Fibroblast of skin of right quadriceps (primary cell): ENCODE data around the gene DAB1.

Experiments
- DNase-seq: peaks from one replicate; pipeline ENCODE4 v3.0.0-alpha.2; 2013

DAB1 gene

DNA sequence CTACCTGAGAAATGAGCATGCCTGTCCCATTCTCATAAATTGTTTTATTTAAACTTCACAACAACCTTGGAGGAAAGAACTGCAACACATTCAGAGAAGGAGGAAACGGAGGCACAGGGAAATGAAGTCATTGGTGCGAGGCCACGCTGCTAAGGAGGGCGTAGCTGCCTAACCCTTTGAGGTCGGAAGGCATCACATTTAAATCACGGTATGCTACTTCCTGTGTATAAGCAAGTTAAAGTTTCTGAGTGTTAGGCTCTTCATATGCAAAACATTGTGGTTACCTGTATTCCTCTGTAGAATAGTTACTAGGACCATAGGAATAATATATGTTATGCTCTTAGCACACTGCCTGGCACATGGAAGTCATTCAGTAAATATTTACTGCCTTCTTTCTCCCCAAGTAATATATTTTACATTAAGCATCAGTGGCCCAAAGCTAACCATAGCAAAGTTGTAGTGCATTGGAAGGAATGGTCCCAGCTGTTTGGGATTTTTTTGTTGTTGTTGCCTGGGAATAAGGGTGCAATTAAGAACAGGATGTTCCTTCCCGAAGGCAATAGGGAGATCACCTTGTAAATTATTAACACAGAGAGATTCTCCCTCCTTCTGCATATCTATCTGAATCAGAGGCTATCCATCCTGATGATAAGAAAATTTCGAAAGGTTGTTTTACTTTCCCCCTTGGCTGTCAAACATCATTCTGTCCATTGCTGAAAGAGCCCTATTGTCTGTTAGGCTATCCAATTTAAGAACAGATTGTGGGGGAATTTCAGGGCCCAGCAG, 265.8 kb downstream of the DAB1 start:
- DNase-seq, result no peak

DNA sequence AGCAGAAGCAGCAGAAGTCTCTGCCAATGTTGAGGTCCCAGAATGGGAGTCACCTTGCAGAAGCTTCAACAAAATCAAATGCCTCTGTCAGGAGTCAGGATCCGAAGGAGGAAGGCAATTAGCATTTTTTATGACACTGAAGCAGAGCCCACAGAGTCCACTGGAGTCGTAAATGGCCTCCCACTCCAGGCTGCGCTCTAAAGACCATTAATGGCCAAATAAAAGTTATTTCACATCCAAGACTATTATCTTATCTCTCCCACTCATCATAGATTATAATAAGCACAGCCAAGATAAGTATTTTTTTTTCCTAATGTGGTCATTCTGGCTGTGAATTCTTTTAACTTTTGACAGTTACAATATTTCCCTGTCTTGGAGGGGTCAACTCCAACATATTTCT, 267.0 kb downstream of the DAB1 start:
- DNase-seq, result no peak

DNA sequence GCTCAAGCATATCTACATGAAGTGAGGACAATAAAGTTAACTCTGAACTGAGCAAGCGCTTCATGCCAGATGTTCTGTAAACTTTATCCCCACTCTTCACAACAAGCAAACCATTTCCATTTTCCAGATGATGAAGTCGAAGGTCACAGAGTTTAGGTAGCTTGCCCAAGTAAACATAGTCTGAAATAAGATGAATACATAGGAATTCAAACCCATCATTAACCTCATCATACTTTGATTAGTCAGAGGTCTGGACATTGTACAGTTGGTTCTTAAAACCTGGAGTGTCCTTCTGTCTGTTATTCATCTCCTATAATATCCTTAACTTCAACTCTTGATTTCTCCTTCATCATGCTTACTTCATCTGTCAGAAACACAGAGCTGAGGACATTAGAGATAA, 277.8 kb downstream of the DAB1 start:
- no peak for DNase-seq

DNA sequence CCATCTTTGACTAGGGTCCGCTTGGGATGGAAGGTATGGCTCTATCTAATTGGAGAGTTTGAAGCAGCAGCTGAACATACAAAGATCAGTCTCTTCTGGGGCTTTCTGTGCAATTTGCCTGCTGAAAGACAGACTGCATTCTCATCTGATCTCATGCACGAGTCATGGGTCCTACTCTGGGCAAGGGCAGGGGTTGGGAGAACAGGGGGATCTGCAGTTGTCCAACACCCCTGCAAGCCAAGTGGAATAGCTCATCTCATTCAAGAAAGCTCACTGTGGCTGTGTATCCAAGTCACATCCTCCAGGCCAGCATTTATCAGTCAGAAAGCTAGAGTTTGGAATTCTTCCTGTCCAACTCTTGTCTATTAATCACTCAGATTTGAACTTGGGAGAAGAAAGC, 280.9 kb downstream of the DAB1 start:
- peak; percentile 48 for DNase-seq

DNA sequence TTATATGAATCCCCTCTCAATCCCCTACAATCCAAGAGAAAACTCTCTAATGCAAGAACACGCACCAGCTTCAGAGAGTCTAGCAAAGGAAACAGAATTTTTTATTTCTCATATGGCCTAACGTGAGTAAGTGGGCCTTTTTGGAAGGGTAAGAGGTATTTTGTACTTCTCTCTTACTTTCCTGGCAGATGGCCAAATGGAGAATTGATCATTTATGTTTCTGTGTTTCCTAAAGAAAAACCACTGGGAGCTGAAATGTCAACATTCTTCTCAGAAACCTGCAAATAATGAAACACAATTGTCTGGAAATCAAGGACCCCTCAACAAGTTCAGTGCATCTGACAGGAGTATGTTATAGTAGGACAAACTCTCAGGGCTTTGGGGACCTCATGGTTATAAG, 281.7 kb downstream of the DAB1 start:
- no peak for DNase-seq

DNA sequence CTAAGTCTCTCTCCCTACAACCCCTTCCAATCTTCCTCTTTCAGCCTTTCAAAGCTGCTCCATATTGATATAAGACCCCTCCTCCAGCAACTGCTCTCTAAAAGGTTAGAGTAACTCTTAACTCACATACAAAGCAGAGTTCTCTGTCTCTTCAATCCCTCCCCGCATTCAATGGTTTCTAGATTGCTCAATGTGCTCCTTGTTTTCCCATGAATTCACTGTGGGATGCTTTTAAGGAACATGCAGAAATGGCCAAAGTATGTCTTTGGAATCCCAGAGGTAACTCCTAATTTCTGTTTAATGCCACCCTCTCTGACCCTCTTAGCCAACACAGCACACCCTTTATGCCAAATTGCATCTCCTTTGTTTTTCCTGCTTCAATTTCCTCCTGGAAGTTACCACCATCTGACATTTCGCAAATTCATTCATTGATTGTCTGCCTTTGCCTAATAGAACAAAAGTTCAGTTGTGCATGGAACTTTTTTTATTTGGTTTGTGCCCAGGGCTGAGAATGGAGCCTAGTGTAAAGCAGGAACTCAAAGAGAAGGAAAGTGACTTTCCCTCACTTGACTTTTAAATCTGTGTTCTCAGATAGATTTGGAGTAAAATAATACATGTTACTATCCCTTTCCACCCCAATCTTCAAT, 285.3 kb downstream of the DAB1 start:
- DNase-seq, result no peak

DNA sequence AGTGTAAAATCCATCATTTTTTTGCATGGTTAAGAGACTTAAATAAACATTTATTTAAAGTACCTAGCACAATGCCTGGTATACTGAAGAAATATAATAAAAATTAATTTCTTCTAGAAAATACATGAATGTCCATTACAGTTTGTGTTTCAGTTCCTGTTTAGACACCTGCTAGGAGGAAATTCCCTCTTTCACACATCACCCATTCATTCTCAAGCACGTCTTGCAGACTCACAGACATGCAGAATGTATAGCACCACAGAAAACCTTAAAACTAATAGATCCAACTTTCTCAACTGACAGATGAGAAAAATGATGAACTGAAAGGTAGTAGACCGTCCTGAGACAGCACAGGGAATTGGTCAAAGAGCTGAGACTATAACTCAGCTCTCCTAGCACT, 285.9 kb downstream of the DAB1 start:
- no peak for DNase-seq

DNA sequence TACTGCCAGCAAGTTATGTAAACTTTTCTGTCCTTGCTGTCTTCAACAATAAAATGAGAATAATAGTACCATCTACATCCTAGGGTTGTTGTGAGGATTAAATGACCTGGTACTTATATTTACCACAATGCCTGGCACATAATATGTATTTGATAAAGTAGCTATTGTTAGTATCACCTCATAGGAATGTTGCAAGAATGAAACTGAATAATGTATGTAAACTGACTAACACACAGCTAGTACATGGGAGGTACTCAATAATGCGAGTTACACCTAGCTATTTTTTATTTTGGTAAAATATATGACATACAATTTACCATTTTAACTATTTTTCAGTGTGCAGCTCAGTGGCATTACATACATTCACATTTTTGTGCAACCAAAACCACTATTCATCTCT, 289.1 kb downstream of the DAB1 start:
- DNase-seq, result no peak

DNA sequence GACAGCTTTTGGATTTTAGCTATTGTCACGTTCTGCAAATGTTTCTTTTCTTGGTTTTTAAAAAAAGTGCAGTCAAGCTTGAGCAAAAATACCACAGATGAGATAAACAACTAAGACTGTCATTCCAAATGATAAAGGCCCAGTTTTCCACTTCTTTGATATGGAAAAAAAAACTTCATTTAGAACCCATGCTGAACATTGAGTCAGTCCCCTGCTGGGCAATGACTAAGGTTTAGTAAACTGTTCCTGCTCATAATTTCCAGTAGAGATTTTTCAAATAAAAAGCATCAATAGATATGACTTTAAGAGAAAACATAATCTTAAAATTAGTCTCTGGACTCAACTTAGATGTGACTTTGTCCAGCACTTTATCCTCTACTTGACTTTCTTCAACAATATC, 290.2 kb downstream of the DAB1 start:
- DNase-seq, result peak; percentile 44

DNA sequence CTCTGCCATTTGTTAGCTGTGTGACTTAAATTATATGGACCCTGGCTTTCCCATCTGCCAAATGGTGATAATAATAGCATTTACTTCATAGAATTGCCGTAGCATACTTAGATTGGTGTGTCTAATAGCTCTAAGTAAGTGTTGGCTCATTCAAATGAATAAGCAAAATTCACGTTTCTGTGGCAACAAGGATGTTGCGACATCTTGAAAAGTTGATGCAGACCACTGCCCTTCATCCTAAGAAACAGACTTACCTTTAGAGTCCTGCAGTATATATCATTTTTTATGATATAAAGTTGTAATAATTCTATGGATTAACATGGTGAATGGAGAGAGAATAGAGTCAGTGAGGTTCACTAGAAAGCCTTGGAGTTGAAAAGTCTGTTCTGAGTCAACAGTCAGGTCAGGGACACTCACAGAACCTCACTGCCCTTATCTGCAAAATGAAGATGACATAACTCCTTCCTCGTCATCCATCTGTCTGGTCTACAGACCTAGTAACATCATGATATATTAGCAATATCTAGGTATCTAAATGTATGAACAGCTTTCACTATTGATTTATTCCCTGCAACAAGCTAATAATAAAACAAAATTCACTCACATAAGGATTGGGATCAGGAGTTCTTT, 290.8 kb downstream of the DAB1 start:
- DNase-seq, result no peak

DNA sequence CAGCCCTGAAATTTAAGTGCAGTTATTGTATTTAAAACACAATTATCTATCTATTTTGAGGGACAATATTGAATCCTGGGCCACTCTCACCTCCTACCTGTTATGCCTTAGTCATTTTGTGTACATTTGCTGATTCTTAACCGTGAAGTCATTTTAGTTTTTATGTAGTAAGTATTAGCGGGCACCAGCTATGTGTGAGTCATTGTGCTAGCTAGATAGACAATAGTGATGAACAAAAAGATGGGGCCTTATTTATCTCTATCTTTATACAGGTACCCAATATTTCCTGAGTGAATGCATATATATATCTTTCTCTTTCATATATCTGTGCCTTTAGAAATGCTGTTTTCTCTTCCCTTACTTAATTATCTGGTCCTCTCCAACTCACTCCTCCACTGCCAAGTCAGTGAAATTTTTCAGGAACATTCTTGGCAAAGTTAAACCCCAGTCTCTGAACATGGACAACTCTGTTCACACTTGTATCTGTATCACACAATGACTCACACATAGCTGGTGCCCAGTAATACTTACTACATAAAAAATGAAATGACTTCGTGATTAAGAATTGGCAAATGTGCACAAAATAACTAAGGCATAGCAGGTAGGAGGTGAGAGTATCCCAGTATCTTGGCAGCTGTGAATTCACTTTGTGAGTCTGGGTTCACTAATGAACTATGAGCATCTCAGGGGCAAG, 292.0 kb downstream of the DAB1 start:
- DNase-seq, result peak; percentile 55

DNA sequence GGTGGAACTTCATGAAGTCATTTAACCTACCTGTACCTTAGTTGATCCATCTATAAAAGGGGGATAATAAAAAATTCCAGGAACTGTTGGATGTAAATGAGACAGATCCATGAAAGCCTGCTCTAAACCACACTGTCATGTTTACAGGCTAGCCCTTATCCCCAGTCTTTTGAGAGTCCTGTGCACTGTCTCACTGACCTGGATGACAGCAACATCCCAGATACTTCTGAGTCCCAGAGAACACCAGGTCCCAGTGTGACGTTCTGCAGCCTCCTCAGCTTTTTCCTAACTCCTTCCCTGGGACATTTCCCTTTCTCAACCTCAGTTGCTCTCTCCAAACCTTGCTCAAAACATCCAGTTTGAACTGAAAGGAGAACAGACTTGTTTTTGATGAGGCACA, 292.6 kb downstream of the DAB1 start:
- DNase-seq, result no peak

DNA sequence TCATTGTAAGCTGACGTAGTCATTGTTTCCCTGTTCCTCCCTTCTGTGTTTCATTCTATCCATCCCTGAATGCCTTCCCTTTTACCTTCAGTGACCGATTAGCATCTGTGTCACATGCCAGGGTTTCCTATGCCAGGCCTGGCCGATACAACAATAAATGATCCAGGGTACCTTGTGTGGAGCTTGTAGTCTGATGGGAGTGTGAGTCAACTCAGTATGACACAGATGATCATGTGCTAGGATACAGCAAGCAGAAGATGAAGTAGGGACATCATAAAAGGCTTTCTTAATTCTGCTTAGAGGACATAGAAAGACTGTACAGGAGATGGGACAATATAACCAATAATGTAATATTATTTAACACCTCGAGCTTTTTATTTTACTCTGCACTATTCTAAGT, 294.0 kb downstream of the DAB1 start:
- DNase-seq, result no peak

DNA sequence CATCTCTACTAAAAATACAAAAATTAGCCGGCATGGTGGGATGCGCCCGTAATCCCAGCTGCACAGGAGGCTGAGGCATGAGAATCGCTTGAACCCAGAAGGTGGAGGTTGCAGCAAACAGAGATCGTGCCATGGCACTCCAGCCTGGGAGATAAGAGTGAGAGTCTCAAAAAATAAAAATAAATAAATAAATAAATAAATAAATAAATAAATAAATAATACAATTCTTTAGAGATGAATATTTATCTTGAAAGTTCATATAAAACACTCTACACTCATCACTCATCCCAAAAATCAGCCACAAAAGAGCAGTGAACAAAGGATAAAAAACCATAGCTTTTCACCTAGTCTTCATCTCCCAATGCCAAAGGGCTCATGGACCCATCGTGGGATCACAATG, 295.9 kb downstream of the DAB1 start:
- no peak for DNase-seq

DNA sequence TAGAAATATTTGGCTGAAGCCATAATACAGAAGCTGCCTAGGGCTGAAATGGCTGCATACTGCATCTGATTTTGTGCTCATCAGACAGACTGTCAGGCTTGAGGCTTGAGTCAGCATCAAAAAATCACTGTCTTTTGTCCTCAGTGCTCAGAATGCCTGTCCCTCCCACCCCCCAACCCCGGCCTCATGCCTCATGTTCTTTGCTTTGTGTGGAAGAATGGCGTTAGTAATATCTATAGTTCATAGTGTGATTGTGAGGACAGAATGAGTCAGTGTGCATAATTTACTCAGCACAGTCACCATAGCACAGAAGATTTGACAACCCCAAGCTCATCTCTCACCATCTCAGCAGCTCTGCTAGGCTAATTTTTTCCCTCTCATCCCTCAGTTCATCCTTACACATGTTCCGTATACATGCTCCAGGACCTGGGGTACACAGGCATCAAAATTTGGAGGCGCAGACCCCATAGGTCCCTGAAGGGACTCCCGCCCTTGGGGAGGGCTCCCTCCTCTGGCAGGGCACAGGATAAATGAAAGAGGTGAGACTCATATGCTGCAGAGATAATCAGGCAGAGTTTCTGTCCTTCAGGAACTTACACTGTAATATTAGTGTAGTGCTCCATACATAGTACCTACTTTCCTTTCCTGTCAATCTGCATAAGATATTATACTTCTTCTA, 299.0 kb downstream of the DAB1 start:
- peak; percentile 91 for DNase-seq

DNA sequence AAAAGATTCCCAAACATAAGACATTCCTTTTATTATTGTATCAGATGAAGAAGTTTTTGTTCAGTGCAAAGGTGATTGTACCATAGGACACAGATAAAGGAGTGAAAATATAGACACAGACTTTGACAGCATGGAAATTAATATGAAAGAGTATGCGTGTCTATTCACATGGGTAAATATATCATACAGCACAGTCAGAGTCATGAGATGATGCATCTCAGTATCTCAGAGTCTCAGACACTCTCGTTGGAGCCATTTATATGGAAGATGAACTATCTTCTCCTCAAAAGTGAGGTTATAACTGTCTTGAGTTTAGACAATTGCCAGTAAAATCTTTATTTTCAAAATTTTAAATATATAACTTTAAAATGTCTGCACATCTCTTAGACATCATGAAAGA, 299.7 kb downstream of the DAB1 start:
- no peak for DNase-seq

DNA sequence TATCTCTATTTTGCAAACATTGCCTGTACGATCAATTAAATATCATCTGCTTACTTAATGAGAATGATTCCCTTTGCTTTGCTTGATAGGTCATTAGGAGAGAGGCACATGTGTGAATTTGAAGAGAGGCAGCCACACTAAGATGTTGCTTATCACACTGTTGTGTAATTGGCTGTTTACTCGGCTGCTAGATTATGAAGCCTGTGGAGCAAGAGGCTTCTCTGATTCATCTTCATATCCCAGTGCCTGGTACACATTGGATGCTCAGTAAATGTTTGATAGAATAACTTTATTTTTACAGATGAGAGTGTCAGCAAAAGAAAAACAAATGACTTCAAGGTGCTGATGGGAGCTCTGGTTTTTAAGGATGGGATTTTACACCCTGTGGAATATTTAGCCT, 301.8 kb downstream of the DAB1 start:
- DNase-seq, result no peak

DNA sequence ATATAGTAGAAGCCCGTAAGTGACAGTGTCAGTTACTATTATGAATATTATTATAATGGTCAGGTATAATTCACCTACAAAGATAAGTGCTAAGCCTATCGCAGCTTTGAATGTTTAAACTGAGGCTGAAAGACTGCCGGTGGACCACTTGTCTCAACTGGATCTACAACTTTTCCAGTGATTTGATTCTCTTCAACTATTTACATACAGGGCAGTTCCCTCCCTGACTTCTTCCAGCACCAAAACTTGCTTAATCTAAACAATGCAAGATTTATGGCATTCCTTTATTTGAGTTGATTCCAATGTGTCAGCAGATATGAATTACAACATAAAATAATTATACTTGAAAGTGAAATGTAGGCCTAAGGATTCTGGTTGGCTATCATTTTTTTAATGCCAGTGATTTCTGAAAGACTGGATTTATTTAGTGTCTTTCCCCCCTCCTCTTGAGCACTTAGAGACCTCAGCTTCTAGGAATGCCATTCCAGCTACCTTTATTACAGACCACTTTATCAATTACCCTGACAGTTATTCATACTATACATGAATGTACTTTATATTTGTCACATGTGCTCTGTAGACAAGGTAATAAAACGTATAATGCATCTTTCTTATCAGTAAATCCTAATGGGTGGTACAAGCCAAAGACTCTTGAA, 304.8 kb downstream of the DAB1 start:
- peak; percentile 56 for DNase-seq

DNA sequence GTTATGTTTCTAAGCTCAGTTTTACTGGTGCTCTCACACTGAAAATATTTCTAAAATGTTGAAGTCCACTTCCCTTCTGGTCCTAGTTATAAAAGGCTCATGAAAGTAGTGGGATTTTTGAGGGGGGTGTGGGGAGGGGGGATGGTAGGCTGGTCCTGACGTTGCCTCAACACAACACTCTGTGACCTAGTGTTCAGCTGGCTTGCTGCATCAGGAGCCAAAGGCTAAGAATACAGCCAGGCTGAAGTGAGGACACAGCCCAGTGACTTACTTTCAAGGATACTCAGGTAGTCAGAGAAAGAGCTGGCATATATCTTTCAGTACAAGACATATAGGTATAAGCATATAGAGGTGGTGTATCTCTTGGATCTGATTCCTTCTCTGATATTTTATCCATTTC, 306.1 kb downstream of the DAB1 start:
- DNase-seq, result no peak

DNA sequence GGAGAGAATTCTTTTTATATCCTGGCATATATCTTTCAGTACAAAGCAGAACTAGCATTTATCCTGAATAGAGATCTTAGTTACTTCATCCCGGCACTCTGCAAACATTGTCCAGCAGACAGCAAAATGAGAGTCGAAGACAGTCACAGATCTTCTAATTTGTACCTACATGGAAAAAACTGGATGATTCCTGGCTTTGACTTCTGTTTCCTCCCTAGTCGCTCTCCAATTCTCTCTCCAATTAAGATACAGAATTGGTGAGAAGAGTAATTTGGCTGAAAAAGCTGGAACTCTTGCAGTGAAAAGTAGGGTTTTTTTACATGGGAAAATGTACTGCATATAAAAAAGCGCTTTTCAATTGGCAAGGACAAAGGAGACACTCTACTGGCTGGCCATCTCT, 307.0 kb downstream of the DAB1 start:
- DNase-seq, result no peak

DNA sequence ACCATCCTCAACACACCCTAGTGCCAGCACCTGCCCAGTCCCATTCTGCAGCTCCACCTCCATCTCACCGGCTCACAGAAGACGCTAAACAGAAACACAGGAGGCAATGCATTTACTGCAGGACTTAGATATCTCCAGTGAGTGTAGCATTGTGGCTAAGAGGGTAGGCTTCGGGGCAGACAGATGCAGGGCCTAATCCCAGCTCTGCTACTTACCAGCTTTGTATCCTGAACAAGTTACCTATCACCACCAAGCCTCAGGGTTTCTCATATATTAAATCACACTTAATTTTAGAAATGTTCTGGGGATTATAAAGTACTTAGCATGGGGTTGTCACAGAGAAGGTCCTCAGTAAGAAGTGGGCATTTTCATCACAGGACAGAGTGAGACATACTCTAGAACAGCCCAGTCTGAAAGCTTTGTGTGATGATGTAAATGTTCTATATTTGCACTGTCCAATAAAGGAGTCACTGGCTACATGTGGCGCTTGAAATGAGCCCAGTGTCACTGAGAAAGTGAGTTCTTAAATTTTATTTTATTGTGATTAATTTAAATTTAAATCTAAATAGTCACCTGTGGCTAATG, 308.7 kb downstream of the DAB1 start:
- DNase-seq, result no peak

DNA sequence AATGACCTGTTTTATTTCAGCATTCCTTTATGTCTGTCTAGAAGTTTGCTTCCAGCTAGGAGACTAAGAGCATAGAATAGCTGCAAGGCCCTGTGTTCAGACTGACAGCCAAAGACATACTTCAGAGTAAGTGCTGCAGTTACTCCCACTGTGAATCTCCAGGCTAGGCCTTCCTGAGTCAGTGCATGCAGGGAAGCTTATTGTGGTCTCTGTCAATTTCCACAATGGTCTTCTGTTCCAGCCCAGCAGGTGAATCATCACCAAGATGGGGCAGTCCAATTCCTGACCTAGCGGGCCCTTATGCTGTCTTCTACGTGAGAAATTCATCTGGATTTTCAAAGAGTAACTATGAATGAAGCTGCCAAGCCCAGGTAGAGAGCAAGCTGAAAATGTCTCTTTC, 311.7 kb downstream of the DAB1 start:
- no peak for DNase-seq
